Brain microvascular endothelial cell (primary cell): ENCODE data around the gene CCDC91.

Experiments
- DNase-seq: peaks from one replicate; pipeline ENCODE4 v3.0.0-alpha.2; 2020
- H3K27ac ChIP-seq: fragments of 250-450 bp; sonication (Bioruptor Pico); 2 replicates; pipeline ENCODE4 v1.5.1; 2020; ENCODE audit warnings: mild to moderate bottlenecking, moderate library complexity
- H3K27me3 ChIP-seq: fragments of 250-450 bp; sonication (Bioruptor Pico); replicated peaks from 2 replicates; pipeline ENCODE4 v1.5.1; 2020; ENCODE audit warnings: mild to moderate bottlenecking
- H3K36me3 ChIP-seq: fragments of 250-450 bp; sonication (Bioruptor Pico); replicated peaks from 2 replicates; pipeline ENCODE4 v1.5.1; 2020; ENCODE audit warnings: mild to moderate bottlenecking
- H3K4me3 ChIP-seq: 2 replicates; pipeline ENCODE4 v1.5.1; 2011; ENCODE audit warnings: low read depth, mild to moderate bottlenecking, control low read depth, low read length, moderate library complexity
- in situ Hi-C: cut with HindIII; loops from 2 replicates; pipeline ENCODE4 v1.10.0; 2017; ENCODE audit warnings: low sequenced_read_pairs, low pct_ligation_motif_present
- TF ChIP-seq, protein P1 (sequence below): IDR thresholded peaks from 2 replicates; pipeline ENCODE4 v1.5.1; 2011; ENCODE audit warnings: low read depth, mild to moderate bottlenecking, moderate library complexity, low read length, control low read depth, inconsistent platforms; ENCODE audit errors: missing control alignments

CCDC91 gene

DNA sequence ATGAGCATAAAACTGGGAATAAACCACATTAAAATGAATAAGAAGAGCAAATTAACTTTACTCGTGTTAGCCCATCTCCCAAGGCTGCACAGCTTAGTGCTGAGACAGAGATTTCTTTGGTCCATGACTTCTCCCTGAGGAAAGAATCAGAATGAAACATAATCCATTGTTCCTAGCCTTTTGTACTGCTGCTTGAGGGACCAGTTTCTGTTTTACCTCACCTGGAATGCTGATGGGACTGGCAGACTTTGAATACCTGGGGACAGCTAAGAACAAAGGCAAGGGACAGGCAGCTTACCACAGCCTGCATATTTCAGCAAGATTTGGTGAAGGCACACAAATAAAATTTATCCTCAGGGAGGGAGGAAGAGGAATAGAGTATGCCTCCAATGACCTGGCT lies 401.6 kb downstream of the CCDC91 start:
- no peak for DNase-seq
- Histone ChIP-seq H3K27ac (no peak overlapping the region), H3K36me3 (no peaks in the 10 kb centered on the region), H3K27me3 (no peaks in the 10 kb centered on the region), H3K4me3 (no peak overlapping the region)
- TF ChIP-seq, protein P1, sequence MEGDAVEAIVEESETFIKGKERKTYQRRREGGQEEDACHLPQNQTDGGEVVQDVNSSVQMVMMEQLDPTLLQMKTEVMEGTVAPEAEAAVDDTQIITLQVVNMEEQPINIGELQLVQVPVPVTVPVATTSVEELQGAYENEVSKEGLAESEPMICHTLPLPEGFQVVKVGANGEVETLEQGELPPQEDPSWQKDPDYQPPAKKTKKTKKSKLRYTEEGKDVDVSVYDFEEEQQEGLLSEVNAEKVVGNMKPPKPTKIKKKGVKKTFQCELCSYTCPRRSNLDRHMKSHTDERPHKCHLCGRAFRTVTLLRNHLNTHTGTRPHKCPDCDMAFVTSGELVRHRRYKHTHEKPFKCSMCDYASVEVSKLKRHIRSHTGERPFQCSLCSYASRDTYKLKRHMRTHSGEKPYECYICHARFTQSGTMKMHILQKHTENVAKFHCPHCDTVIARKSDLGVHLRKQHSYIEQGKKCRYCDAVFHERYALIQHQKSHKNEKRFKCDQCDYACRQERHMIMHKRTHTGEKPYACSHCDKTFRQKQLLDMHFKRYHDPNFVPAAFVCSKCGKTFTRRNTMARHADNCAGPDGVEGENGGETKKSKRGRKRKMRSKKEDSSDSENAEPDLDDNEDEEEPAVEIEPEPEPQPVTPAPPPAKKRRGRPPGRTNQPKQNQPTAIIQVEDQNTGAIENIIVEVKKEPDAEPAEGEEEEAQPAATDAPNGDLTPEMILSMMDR = no peak
- in situ Hi-C loops = no loop called here
